SIG-M5 (cell line): ENCODE data around the gene KSR1.

Source experiments
- DNase-seq: peaks from one replicate; lab custom pipeline; 2025; lab: John Stamatoyannopoulos, UW

The KSR1 gene

DNA sequence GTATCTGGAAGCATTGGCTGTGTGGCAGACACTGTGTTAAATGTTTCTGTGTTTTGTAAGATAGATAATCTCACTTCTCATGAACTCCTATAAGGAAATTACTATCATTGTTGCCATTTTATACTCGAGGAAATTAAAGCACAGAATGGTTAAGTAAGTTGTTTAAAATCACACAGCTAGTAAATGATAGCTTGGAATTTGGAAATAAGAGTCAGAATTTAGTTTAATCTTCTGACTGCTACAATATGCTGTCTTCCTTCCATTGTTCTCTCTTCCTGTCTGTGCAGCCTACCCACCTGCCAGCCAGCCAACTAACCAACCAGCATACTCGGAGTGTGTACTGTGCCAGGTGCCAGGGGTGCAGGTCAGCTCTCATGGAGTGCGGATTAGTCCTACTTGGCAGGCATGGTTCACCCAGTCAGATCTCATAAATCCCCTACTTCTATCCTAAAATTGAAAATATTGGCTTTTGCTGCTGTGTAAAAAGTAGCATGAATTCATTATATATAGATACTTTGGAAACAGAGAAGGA lies 94.8 kb downstream of the KSR1 start:
- no peak for DNase-seq

DNA sequence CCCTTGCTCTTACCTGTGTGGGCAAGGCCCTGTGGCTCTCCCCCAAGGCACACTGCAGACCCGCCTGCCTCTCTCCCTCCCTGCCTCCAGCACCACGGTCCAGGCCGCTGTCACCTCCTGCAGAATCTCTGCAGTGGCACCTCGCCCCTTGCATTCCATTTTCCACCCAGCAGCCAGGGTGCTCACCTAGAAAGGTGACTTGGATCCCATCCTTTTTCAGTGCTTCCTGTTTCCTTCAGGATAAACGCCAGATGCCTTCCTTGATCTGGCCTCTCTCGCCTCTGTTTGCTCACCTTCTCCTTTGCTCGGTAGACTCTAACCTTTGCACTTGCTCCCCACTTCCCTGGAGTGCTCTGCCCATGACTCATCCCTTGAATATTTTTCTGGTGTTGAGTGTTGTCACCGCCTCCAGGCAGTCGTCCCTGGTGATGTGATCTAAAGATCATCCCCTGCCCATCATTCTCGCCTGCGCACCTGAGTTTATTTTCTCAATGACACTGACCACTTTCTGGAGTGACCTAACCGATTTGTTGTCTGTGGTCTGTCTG lies 95.5 kb downstream of the KSR1 start:
- no peak for DNase-seq

GRCh38 chr17:27552276-27552732 lies 96.1 kb downstream of the KSR1 start:
- no peak for DNase-seq

DNA sequence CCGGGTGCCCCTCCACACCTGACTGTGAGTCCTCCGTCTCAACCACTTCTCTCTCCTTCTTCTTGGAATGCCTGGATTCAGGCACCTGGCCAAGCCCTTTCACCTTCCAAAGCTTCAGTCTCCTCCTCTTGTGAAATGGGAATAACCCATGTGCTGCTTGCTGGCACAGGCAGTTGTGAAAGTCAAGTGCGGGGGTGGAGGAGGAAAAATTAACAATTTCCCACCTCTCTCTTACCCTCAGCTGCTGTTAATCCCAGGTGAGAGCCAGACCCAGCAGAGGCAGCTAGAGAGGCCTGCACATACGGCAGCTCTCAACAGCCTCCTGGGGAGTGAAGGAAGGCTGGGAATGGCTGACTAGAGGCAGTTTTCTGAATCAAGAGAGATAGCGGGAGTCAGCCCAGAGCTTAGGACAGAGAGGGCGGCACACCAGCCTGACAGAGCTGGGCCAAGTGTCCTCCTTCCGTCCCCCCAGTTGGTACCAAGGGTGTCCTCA lies 96.8 kb downstream of the KSR1 start:
- DNase-seq: no peak

GRCh38 chr17:27554152-27554551 lies 97.9 kb downstream of the KSR1 start:
- DNase-seq: no peak

- DNase-seq: no peak
Observed at GRCh38 chr17:27554911-27555310, 98.7 kb downstream of the KSR1 start.

GRCh38 chr17:27555339-27555738 lies 99.1 kb downstream of the KSR1 start:
- no peak for DNase-seq

- DNase-seq: no peak
Observed at GRCh38 chr17:27558341-27558740, 102.1 kb downstream of the KSR1 start.

GRCh38 chr17:27558842-27559505 lies 102.7 kb downstream of the KSR1 start:
- no peak for DNase-seq

DNA sequence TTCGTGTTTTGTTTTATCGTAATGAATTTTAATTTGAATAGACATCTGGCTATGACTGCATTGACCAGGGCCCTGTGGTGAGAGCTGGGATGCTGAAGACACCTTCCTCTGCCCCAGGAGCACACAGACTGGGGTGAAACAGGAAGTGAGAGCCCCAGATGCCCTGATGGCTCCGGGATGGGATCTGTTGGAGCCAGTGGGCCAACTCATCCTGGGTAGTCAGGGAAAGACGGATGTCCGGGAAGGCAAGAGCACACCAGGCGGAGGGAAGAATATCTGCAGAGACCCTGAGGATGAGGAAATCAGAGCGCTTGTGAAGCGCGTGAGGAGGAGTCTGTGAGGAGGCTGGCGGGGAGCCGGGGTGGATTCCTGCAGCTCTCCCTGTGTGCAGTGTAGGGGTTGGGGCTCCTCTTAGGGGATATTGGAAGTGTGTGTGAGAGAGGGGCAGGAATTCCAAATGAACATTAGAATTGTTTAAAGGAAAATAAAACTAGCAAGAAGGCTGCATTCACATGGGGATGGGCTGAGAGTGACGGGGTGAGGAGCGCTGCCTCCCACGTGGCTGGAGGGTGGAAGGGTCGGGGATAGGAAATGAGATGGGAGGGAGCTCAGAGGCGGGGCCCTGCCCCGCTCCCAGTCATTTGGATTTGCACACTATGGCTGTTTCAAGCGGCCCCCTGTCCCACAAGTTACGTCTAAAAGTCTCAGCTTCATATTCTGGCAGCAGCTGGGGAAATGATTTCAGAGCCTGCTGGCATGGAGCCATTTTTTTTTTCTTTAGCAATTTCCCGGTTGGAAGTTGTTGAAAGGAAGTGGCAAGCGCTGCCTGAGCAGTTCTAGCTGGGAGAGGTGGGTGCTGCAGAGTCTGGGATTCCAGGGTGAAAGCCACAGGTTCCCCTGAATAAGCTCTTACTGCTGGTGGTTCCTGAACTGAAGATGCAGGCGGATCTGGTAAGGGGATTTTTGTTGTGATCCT lies 103.5 kb downstream of the KSR1 start:
- no peak for DNase-seq

- DNase-seq: no peak
Observed at GRCh38 chr17:27560668-27561067, 104.4 kb downstream of the KSR1 start.

GRCh38 chr17:27562777-27563455 lies 106.7 kb downstream of the KSR1 start:
- DNase-seq: no peak

DNA sequence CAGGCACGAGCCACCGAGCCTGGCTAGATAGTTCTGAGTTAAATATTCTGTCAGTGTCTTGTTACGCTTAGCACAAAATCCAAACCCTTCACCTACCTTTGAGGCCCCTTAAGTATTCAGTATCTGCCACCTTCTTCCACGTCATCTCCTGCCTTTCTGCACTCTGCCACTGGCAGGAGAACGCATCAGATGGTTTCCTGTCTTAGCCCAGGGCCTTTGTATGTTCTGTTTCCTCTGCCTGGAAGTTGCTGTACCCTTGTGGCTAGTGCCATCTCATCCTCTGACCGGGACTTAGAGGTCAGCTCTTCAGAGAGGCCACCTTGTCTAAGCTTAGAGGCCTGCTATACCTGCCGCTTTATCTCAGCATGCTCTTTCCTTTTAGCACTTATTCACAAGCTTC lies 107.3 kb downstream of the KSR1 start:
- DNase-seq: no peak

DNA sequence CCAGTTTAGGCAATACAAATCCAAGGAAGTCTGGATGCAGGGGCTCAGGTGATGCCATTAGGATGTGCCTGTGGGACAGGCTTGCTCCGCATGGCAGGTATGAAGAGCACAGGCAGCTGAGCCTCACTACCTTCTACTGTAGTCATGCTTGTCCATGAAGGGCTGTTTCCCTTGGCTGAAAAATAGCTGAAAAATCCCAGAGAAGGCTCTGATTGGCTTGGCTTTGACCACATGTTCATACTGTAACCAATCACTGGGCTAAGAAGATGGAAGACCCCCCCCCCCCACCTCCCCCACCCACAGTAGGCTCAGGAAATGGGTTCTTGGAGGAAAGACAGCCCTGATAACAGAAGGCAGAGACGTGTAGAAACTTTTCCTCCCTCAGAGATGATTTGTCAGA lies 108.2 kb downstream of the KSR1 start:
- no peak for DNase-seq

GRCh38 chr17:27565874-27566670 lies 109.8 kb downstream of the KSR1 start:
- no peak for DNase-seq

GRCh38 chr17:27566671-27567562 lies 110.7 kb downstream of the KSR1 start:
- no peak for DNase-seq

GRCh38 chr17:27567563-27567859 lies 111.3 kb downstream of the KSR1 start:
- DNase-seq: no peak

- DNase-seq: no peak
Observed at GRCh38 chr17:27568216-27568615, 112.0 kb downstream of the KSR1 start.

DNA sequence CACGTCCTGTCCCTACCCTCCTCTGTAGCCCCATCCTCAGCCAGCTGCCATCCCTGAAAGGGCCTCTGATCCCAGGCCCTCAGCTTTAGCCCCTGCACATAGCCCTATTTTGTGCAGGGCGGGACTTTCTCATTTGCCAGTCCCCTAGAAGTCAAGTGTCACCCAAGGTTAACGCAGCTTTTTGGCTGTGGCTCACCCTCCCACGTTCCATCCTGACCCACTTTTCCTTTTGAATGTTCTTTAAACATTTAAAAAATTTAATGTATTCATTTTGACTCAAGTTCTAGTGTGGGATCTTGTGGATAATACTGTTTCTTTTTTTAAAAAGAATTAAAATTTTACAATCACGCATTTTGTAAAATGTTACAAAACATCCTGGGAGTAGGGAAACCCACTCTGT lies 112.6 kb downstream of the KSR1 start:
- no peak for DNase-seq

- no peak for DNase-seq
Observed at GRCh38 chr17:27569257-27569722, 113.0 kb downstream of the KSR1 start.
